Ovary (tissue), 3 donors: ENCODE results near the gene PRKCH.
A peak's percentile ranks its signal among the peaks of the same experiment; 100 is the strongest.

Experiments used
- CTCF ChIP-seq, 3 donors: fragments of 450-650 bp in 2 of 3; fragments of 200-600 bp in 1 of 3; IDR thresholded peaks; one replicate each; pipeline versions ENCODE4 v1.5.1 to v1.8.0; 2016 to 2022; ENCODE audit warnings: antibody characterized with exemption in 3 of 3, mild to moderate bottlenecking in 1 of 3
- EP300 ChIP-seq: sonication (generic); formaldehyde crosslinking; IDR thresholded peaks from one replicate; pipeline ENCODE4 v1.6.1; 2017; ENCODE audit warnings: antibody characterized with exemption
- POLR2A ChIP-seq: fragments of 450-650 bp; IDR thresholded peaks from one replicate; pipeline ENCODE4 v1.6.1; 2017; ENCODE audit warnings: antibody characterized with exemption, mild to moderate bottlenecking, moderate library complexity
- donor health status: DM: no; HTN: no; CAD: no.

GRCh38 chr14:61475316-61475715, 153.9 kb downstream of the PRKCH start:
- TF ChIP-seq CTCF (IDR thresholded peaks at IDR 0.05) (peak in 2 of 3 donors; percentile 47 to 52), EP300 (no peak), POLR2A (no peak)
